Esophagus muscularis mucosa (tissue), 4 donors: ENCODE measurements around the gene AZGP1.
"Not testable (repeated sequence)": the region's sequence is repeated elsewhere in the genome, so short reads cannot be mapped to it uniquely, and the experiment has no call there.

Experiments used
- CTCF ChIP-seq, 3 experiments: fragments of 200-600 bp in 2 of 3; fragments of 450-650 bp in 1 of 3; sonication (generic) in 2 of 3; IDR thresholded peaks; one replicate each; pipeline ENCODE4 v1.5.1; 2017 to 2019; ENCODE audit warnings: antibody characterized with exemption in 3 of 3, mild to moderate bottlenecking in 2 of 3, moderate library complexity in 1 of 3
- EP300 ChIP-seq: sonication (generic); formaldehyde crosslinking; IDR thresholded peaks from one replicate; pipeline ENCODE4 v1.6.1; 2017; ENCODE audit warnings: antibody characterized with exemption
- POLR2AphosphoS5 ChIP-seq, 2 donors: sonication (generic); formaldehyde crosslinking; IDR thresholded peaks; one replicate each; pipeline ENCODE4 v1.6.1; 2017; ENCODE audit warnings: antibody characterized with exemption in 2 of 2

GRCh38 chr7:100009952-100010351 is 34.1 kb upstream of the AZGP1 start:
- not testable (repeated sequence) for TF ChIP-seq EP300; POLR2AphosphoS5 (IDR thresholded peaks at IDR 0.05); CTCF (IDR thresholded peaks at IDR 0.05)
